Measurements from ENCODE around the gene GPR6.

Gene GPR6

GRCh38 chr6:109978174-109979032, at the start of gene GPR6:
TSS of gene GPR6 (plus strand) at chr6:109978311. CDS start at chr6:109979113, 802 bp downstream.
- Histone ChIP-seq H3K9me3 (ENCODE audit: control insufficient read depth in 2 of 2, low read length in 2 of 2) (no peaks in the 10 kb centered on the region), H3K27ac (ENCODE audit: low read depth in 2 of 2, low read length in 2 of 2) (no peak within 1 kb of the TSS), H3K4me1 (ENCODE audit: control insufficient read depth in 2 of 2, insufficient read depth in 2 of 2, low read length in 2 of 2) (no peaks in the 10 kb centered on the region), H3K36me3 (ENCODE audit: control insufficient read depth in 2 of 2, insufficient read depth in 2 of 2, low read length in 2 of 2) (no peaks in the 10 kb centered on the region), H3K27me3 (ENCODE audit: control insufficient read depth in 2 of 2, insufficient read depth in 2 of 2, low read length in 2 of 2) (peaks cover 0 to 7% of the 10 kb centered on the region in 2 donors), H3K4me3 (ENCODE audit: low read length in 2 of 2) (no peak within 1 kb of the TSS), H3K9ac (ENCODE audit: low read depth in 1 of 2, low read length in 2 of 2) (no peak within 1 kb of the TSS)

- Histone ChIP-seq H3K4me3 (ENCODE audit: low read length in 2 of 2) (no peak overlapping the region), H3K27me3 (ENCODE audit: control insufficient read depth in 2 of 2, insufficient read depth in 2 of 2, low read length in 2 of 2) (no peaks in the 10 kb centered on the region), H3K4me1 (ENCODE audit: control insufficient read depth in 2 of 2, insufficient read depth in 2 of 2, low read length in 2 of 2) (no peaks in the 10 kb centered on the region), H3K9me3 (ENCODE audit: control insufficient read depth in 2 of 2, low read length in 2 of 2) (no peaks in the 10 kb centered on the region), H3K36me3 (ENCODE audit: control insufficient read depth in 2 of 2, insufficient read depth in 2 of 2, low read length in 2 of 2) (no peaks in the 10 kb centered on the region), H3K9ac (ENCODE audit: low read depth in 1 of 2, low read length in 2 of 2) (no peak overlapping the region), H3K27ac (ENCODE audit: low read depth in 2 of 2, low read length in 2 of 2) (no peak overlapping the region)
These were observed 43.8 kb upstream of the GPR6 start for GRCh38 chr6:109934293-109934692.

- Histone ChIP-seq H3K36me3 (ENCODE audit: control insufficient read depth in 2 of 2, insufficient read depth in 2 of 2, low read length in 2 of 2) (no peaks in the 10 kb centered on the region), H3K4me1 (ENCODE audit: control insufficient read depth in 2 of 2, insufficient read depth in 2 of 2, low read length in 2 of 2) (no peaks in the 10 kb centered on the region), H3K9me3 (ENCODE audit: control insufficient read depth in 2 of 2, low read length in 2 of 2) (no peaks in the 10 kb centered on the region), H3K4me3 (ENCODE audit: low read length in 2 of 2) (no peak overlapping the region), H3K27me3 (ENCODE audit: control insufficient read depth in 2 of 2, insufficient read depth in 2 of 2, low read length in 2 of 2) (peaks cover 0 to 2% of the 10 kb centered on the region in 2 donors), H3K27ac (ENCODE audit: low read depth in 2 of 2, low read length in 2 of 2) (no peak overlapping the region), H3K9ac (ENCODE audit: low read depth in 1 of 2, low read length in 2 of 2) (no peak overlapping the region)
These were observed 38.5 kb upstream of the GPR6 start for GRCh38 chr6:109939654-109940053.

- Histone ChIP-seq H3K9ac (ENCODE audit: low read depth in 1 of 2, low read length in 2 of 2) (no peak overlapping the region), H3K27ac (ENCODE audit: low read depth in 2 of 2, low read length in 2 of 2) (no peak overlapping the region), H3K4me3 (ENCODE audit: low read length in 2 of 2) (no peak overlapping the region), H3K36me3 (ENCODE audit: control insufficient read depth in 2 of 2, insufficient read depth in 2 of 2, low read length in 2 of 2) (no peaks in the 10 kb centered on the region), H3K4me1 (ENCODE audit: control insufficient read depth in 2 of 2, insufficient read depth in 2 of 2, low read length in 2 of 2) (no peaks in the 10 kb centered on the region), H3K27me3 (ENCODE audit: control insufficient read depth in 2 of 2, insufficient read depth in 2 of 2, low read length in 2 of 2) (peaks cover 2 to 3% of the 10 kb centered on the region in 2 donors), H3K9me3 (ENCODE audit: control insufficient read depth in 2 of 2, low read length in 2 of 2) (no peaks in the 10 kb centered on the region)
These were observed 33.7 kb upstream of the GPR6 start for GRCh38 chr6:109944448-109944847.

GRCh38 chr6:109945091-109945490, 33.0 kb upstream of the GPR6 start:
- Histone ChIP-seq H3K27ac (ENCODE audit: low read depth in 2 of 2, low read length in 2 of 2) (no peak overlapping the region), H3K4me1 (ENCODE audit: control insufficient read depth in 2 of 2, insufficient read depth in 2 of 2, low read length in 2 of 2) (no peaks in the 10 kb centered on the region), H3K9ac (ENCODE audit: low read depth in 1 of 2, low read length in 2 of 2) (no peak overlapping the region), H3K36me3 (ENCODE audit: control insufficient read depth in 2 of 2, insufficient read depth in 2 of 2, low read length in 2 of 2) (no peaks in the 10 kb centered on the region), H3K27me3 (ENCODE audit: control insufficient read depth in 2 of 2, insufficient read depth in 2 of 2, low read length in 2 of 2) (peaks cover 2 to 3% of the 10 kb centered on the region in 2 donors), H3K9me3 (ENCODE audit: control insufficient read depth in 2 of 2, low read length in 2 of 2) (no peaks in the 10 kb centered on the region), H3K4me3 (ENCODE audit: low read length in 2 of 2) (no peak overlapping the region)

GRCh38 chr6:109946979-109947378, 31.1 kb upstream of the GPR6 start:
- H3K4me1 ChIP-seq (ENCODE audit: control insufficient read depth in 2 of 2, insufficient read depth in 2 of 2, low read length in 2 of 2) = no peaks in the 10 kb centered on the region
- no peaks in the 10 kb centered on the region for H3K36me3 ChIP-seq (ENCODE audit: control insufficient read depth in 2 of 2, insufficient read depth in 2 of 2, low read length in 2 of 2)
- H3K27me3 ChIP-seq (ENCODE audit: control insufficient read depth in 2 of 2, insufficient read depth in 2 of 2, low read length in 2 of 2) = peaks cover 2 to 3% of the 10 kb centered on the region in 2 donors
- H3K27ac ChIP-seq (ENCODE audit: low read depth in 2 of 2, low read length in 2 of 2) = no peak overlapping the region
- H3K4me3 ChIP-seq (ENCODE audit: low read length in 2 of 2) = no peak overlapping the region
- H3K9me3 ChIP-seq (ENCODE audit: control insufficient read depth in 2 of 2, low read length in 2 of 2) = no peaks in the 10 kb centered on the region
- no peak overlapping the region for H3K9ac ChIP-seq (ENCODE audit: low read depth in 1 of 2, low read length in 2 of 2)

- no peak overlapping the region for H3K9ac ChIP-seq (ENCODE audit: low read depth in 1 of 2, low read length in 2 of 2)
These were observed 28.6 kb upstream of the GPR6 start for GRCh38 chr6:109949281-109950065.

GRCh38 chr6:109955491-109955890, 22.6 kb upstream of the GPR6 start:
- no peak overlapping the region for H3K4me3 ChIP-seq (ENCODE audit: low read length in 2 of 2)
- no peaks in the 10 kb centered on the region for H3K9me3 ChIP-seq (ENCODE audit: control insufficient read depth in 2 of 2, low read length in 2 of 2)
- no peak overlapping the region for H3K27ac ChIP-seq (ENCODE audit: low read depth in 2 of 2, low read length in 2 of 2)
- H3K4me1 ChIP-seq (ENCODE audit: control insufficient read depth in 2 of 2, insufficient read depth in 2 of 2, low read length in 2 of 2) = no peaks in the 10 kb centered on the region
- H3K9ac ChIP-seq (ENCODE audit: low read depth in 1 of 2, low read length in 2 of 2) = no peak overlapping the region
- H3K27me3 ChIP-seq (ENCODE audit: control insufficient read depth in 2 of 2, insufficient read depth in 2 of 2, low read length in 2 of 2) = no peaks in the 10 kb centered on the region
- H3K36me3 ChIP-seq (ENCODE audit: control insufficient read depth in 2 of 2, insufficient read depth in 2 of 2, low read length in 2 of 2) = no peaks in the 10 kb centered on the region

More at GRCh38 chr6:109949281-109950065, 28.6 kb upstream of the GPR6 start:
- H3K36me3 ChIP-seq (ENCODE audit: control insufficient read depth in 2 of 2, insufficient read depth in 2 of 2, low read length in 2 of 2) = no peaks in the 10 kb centered on the region
- H3K27me3 ChIP-seq (ENCODE audit: control insufficient read depth in 2 of 2, insufficient read depth in 2 of 2, low read length in 2 of 2) = peaks cover 0 to 3% of the 10 kb centered on the region in 2 donors
- no peak overlapping the region for H3K27ac ChIP-seq (ENCODE audit: low read depth in 2 of 2, low read length in 2 of 2)
- H3K9me3 ChIP-seq (ENCODE audit: control insufficient read depth in 2 of 2, low read length in 2 of 2) = no peaks in the 10 kb centered on the region
- no peak overlapping the region for H3K4me3 ChIP-seq (ENCODE audit: low read length in 2 of 2)
- H3K4me1 ChIP-seq (ENCODE audit: control insufficient read depth in 2 of 2, insufficient read depth in 2 of 2, low read length in 2 of 2) = no peaks in the 10 kb centered on the region

- Histone ChIP-seq H3K4me3 (ENCODE audit: low read length in 2 of 2) (no peak overlapping the region), H3K9me3 (ENCODE audit: control insufficient read depth in 2 of 2, low read length in 2 of 2) (no peaks in the 10 kb centered on the region), H3K27ac (ENCODE audit: low read depth in 2 of 2, low read length in 2 of 2) (no peak overlapping the region), H3K9ac (ENCODE audit: low read depth in 1 of 2, low read length in 2 of 2) (no peak overlapping the region), H3K36me3 (ENCODE audit: control insufficient read depth in 2 of 2, insufficient read depth in 2 of 2, low read length in 2 of 2) (no peaks in the 10 kb centered on the region), H3K27me3 (ENCODE audit: control insufficient read depth in 2 of 2, insufficient read depth in 2 of 2, low read length in 2 of 2) (no peaks in the 10 kb centered on the region), H3K4me1 (ENCODE audit: control insufficient read depth in 2 of 2, insufficient read depth in 2 of 2, low read length in 2 of 2) (no peaks in the 10 kb centered on the region)
These were observed 19.5 kb upstream of the GPR6 start for GRCh38 chr6:109958626-109959025.

GRCh38 chr6:109961611-109962041, 16.5 kb upstream of the GPR6 start:
- Histone ChIP-seq H3K9me3 (ENCODE audit: control insufficient read depth in 2 of 2, low read length in 2 of 2) (no peaks in the 10 kb centered on the region), H3K4me3 (ENCODE audit: low read length in 2 of 2) (no peak overlapping the region), H3K36me3 (ENCODE audit: control insufficient read depth in 2 of 2, insufficient read depth in 2 of 2, low read length in 2 of 2) (no peaks in the 10 kb centered on the region), H3K27me3 (ENCODE audit: control insufficient read depth in 2 of 2, insufficient read depth in 2 of 2, low read length in 2 of 2) (no peaks in the 10 kb centered on the region), H3K9ac (ENCODE audit: low read depth in 1 of 2, low read length in 2 of 2) (no peak overlapping the region), H3K4me1 (ENCODE audit: control insufficient read depth in 2 of 2, insufficient read depth in 2 of 2, low read length in 2 of 2) (no peaks in the 10 kb centered on the region), H3K27ac (ENCODE audit: low read depth in 2 of 2, low read length in 2 of 2) (no peak overlapping the region)
